Loucy (cell line): ENCODE data around the gene ZNF648.

Source experiments
- H2AFZ ChIP-seq: fragments of 200-600 bp; sonication (generic); 2 replicates; pipeline ENCODE4 v1.6.0; 2016; ENCODE audit warnings: antibody characterized with exemption, mild to moderate bottlenecking, low read length, moderate library complexity
- H3F3A ChIP-seq: fragments of 200-600 bp; 2 replicates; pipeline ENCODE4 v1.6.0; 2016; ENCODE audit warnings: antibody characterized with exemption, low read depth, mild to moderate bottlenecking
- H3K27me3 ChIP-seq: fragments of 200-600 bp; sonication (generic); 2 replicates; pipeline ENCODE4 v1.6.1; 2014; ENCODE audit warnings: low read length, mild to moderate bottlenecking; ENCODE audit not compliant: insufficient read depth, poor library complexity, severe bottlenecking
- H3K36me3 ChIP-seq: fragments of 200-600 bp; sonication (generic); 2 replicates; pipeline ENCODE4 v1.6.1; 2016; ENCODE audit warnings: low read length; ENCODE audit not compliant: insufficient read depth
- H3K4me1 ChIP-seq: fragments of 200-600 bp; sonication (generic); 2 replicates; pipeline ENCODE4 v1.5.1; 2014; ENCODE audit warnings: low read length, mild to moderate bottlenecking; ENCODE audit not compliant: insufficient read depth, poor library complexity, severe bottlenecking
- H3K4me2 ChIP-seq: fragments of 200-600 bp; sonication (generic); 2 replicates; pipeline ENCODE4 v1.6.0; 2014; ENCODE audit warnings: antibody characterized with exemption, low read length, low read depth, mild to moderate bottlenecking; ENCODE audit not compliant: poor library complexity, severe bottlenecking
- H3K4me3 ChIP-seq: fragments of 200-600 bp; sonication (generic); 2 replicates; pipeline ENCODE4 v1.5.1; 2014; ENCODE audit warnings: low read length, mild to moderate bottlenecking, mixed read lengths; ENCODE audit not compliant: poor library complexity, severe bottlenecking
- H3K79me2 ChIP-seq: fragments of 200-600 bp; sonication (generic); 2 replicates; pipeline ENCODE4 v1.6.1; 2014; ENCODE audit warnings: low read length; ENCODE audit not compliant: insufficient read depth
- H3K9ac ChIP-seq: fragments of 200-600 bp; sonication (generic); 2 replicates; pipeline ENCODE4 v1.6.0; 2014; ENCODE audit warnings: mild to moderate bottlenecking, low read depth, low read length, moderate library complexity; ENCODE audit not compliant: poor library complexity, severe bottlenecking
- H3K9me2 ChIP-seq: fragments of 200-600 bp; sonication (generic); replicated peaks from 2 replicates; pipeline ENCODE4 v1.6.1; 2016; ENCODE audit warnings: low read depth, low read length, mixed read lengths
- H3K9me3 ChIP-seq: fragments of 200-600 bp; sonication (generic); 2 replicates; pipeline ENCODE4 v1.6.1; 2014; ENCODE audit warnings: mild to moderate bottlenecking, antibody characterized with exemption, low read length, low read depth; ENCODE audit not compliant: insufficient read depth
- H4K20me1 ChIP-seq: fragments of 200-600 bp; sonication (generic); 2 replicates; pipeline ENCODE4 v1.6.0; 2014; ENCODE audit warnings: antibody characterized with exemption, low read length, mild to moderate bottlenecking; ENCODE audit not compliant: insufficient read depth, poor library complexity, severe bottlenecking
- CTCF ChIP-seq: fragments of 200-600 bp; sonication (generic); conservative IDR thresholded peaks from 2 replicates; pipeline ENCODE4 v1.5.1; 2014; ENCODE audit warnings: mild to moderate bottlenecking, antibody characterized with exemption, low read length
- EZH2phosphoT487 ChIP-seq: fragments of 200-600 bp; IDR thresholded peaks from 2 replicates; pipeline ENCODE4 v1.6.1; 2018; ENCODE audit warnings: antibody characterized with exemption, mild to moderate bottlenecking, moderate library complexity, borderline replicate concordance

The ZNF648 gene

GRCh38 chr1:182087304-182087703 lies 25.8 kb upstream of the ZNF648 start:
- H3K9me2 ChIP-seq = no peaks in the 10 kb centered on the region
- peak overlapping the region; percentile 64 for H3K4me2 ChIP-seq
- H3K9ac ChIP-seq = peak overlapping the region; percentile 51
- peak overlapping the region; percentile 40 for H3K4me3 ChIP-seq
- peaks cover 41% of the 10 kb centered on the region for H3K4me1 ChIP-seq
- TF ChIP-seq CTCF (no peak), EZH2phosphoT487 (no peak)
- no peaks in the 10 kb centered on the region for H3K9me3 ChIP-seq
- H3K36me3 ChIP-seq = no peaks in the 10 kb centered on the region
- no peaks in the 10 kb centered on the region for H3F3A ChIP-seq
- no peaks in the 10 kb centered on the region for H3K79me2 ChIP-seq
- H2AFZ ChIP-seq = peak overlapping the region; percentile 77
- H4K20me1 ChIP-seq = no peaks in the 10 kb centered on the region
- H3K27me3 ChIP-seq = no peaks in the 10 kb centered on the region

- no peak overlapping the region for H2AFZ ChIP-seq
- H3K9me3 ChIP-seq = no peaks in the 10 kb centered on the region
- no peak overlapping the region for H3K4me3 ChIP-seq
- H3K4me2 ChIP-seq = peak overlapping the region; percentile 64
- TF ChIP-seq EZH2phosphoT487 (no peak), CTCF (no peak)
- no peaks in the 10 kb centered on the region for H3K9me2 ChIP-seq
- no peaks in the 10 kb centered on the region for H4K20me1 ChIP-seq
- no peaks in the 10 kb centered on the region for H3K79me2 ChIP-seq
- no peaks in the 10 kb centered on the region for H3F3A ChIP-seq
- H3K36me3 ChIP-seq = no peaks in the 10 kb centered on the region
- no peaks in the 10 kb centered on the region for H3K27me3 ChIP-seq
- peak overlapping the region; percentile 12 for H3K9ac ChIP-seq
- H3K4me1 ChIP-seq = peaks cover 41% of the 10 kb centered on the region
Observed at GRCh38 chr1:182086620-182087019, 25.1 kb upstream of the ZNF648 start.

- Histone ChIP-seq H2AFZ (no peak overlapping the region), H3K9ac (no peak overlapping the region), H3K9me2 (no peaks in the 10 kb centered on the region), H3K79me2 (no peaks in the 10 kb centered on the region), H3K36me3 (no peaks in the 10 kb centered on the region), H3K4me2 (no peak overlapping the region), H4K20me1 (no peaks in the 10 kb centered on the region), H3K9me3 (no peaks in the 10 kb centered on the region), H3F3A (no peaks in the 10 kb centered on the region), H3K4me3 (no peak overlapping the region), H3K27me3 (no peaks in the 10 kb centered on the region), H3K4me1 (peaks cover 41% of the 10 kb centered on the region)
- TF ChIP-seq EZH2phosphoT487 (no peak), CTCF (no peak)
Observed at GRCh38 chr1:182086136-182086535, 24.6 kb upstream of the ZNF648 start.
